ENCODE measurements around the gene KIAA0232.

Gene KIAA0232

GRCh38 chr4:6851431-6851830 lies 68.9 kb downstream of the KIAA0232 start:
- FAIRE-seq, result no peak

GRCh38 chr4:6851962-6852361 lies 69.4 kb downstream of the KIAA0232 start:
- FAIRE-seq, result no peak

GRCh38 chr4:6852582-6852981 lies 70.1 kb downstream of the KIAA0232 start:
- no peak for FAIRE-seq

GRCh38 chr4:6854098-6854744 lies 71.7 kb downstream of the KIAA0232 start:
- no peak for FAIRE-seq

GRCh38 chr4:6855692-6856297 lies 73.3 kb downstream of the KIAA0232 start:
- no peak for FAIRE-seq

GRCh38 chr4:6856391-6856790 lies 73.9 kb downstream of the KIAA0232 start:
- no peak for FAIRE-seq

- FAIRE-seq, result no peak
These were observed 74.7 kb downstream of the KIAA0232 start for GRCh38 chr4:6857009-6857882.

- FAIRE-seq, result no peak
These were observed 76.5 kb downstream of the KIAA0232 start for GRCh38 chr4:6858997-6859396.

GRCh38 chr4:6859543-6859942 lies 77.0 kb downstream of the KIAA0232 start:
- FAIRE-seq, result no peak

GRCh38 chr4:6868386-6868785 lies 85.9 kb downstream of the KIAA0232 start:
- no peak for FAIRE-seq

- FAIRE-seq, result no peak
These were observed 87.4 kb downstream of the KIAA0232 start for GRCh38 chr4:6869944-6870343.

GRCh38 chr4:6873291-6873690 lies 90.8 kb downstream of the KIAA0232 start:
- FAIRE-seq, result no peak

GRCh38 chr4:6873792-6874461 lies 91.4 kb downstream of the KIAA0232 start:
- FAIRE-seq, result no peak

GRCh38 chr4:6874981-6875380 lies 92.5 kb downstream of the KIAA0232 start:
- no peak for FAIRE-seq

- FAIRE-seq, result no peak
These were observed 92.9 kb downstream of the KIAA0232 start for GRCh38 chr4:6875431-6875831.

GRCh38 chr4:6876440-6876839 lies 93.9 kb downstream of the KIAA0232 start:
- FAIRE-seq, result no peak

GRCh38 chr4:6877067-6877466 lies 94.5 kb downstream of the KIAA0232 start:
- FAIRE-seq, result no peak

- FAIRE-seq, result no peak
These were observed 96.0 kb downstream of the KIAA0232 start for GRCh38 chr4:6878451-6879059.

- no peak for FAIRE-seq
These were observed 98.2 kb downstream of the KIAA0232 start for GRCh38 chr4:6880691-6881090.

- FAIRE-seq, result no peak
These were observed 99.4 kb downstream of the KIAA0232 start for GRCh38 chr4:6881908-6882307.

- FAIRE-seq, result no peak
These were observed 101.9 kb downstream of the KIAA0232 start for GRCh38 chr4:6884341-6884870.

GRCh38 chr4:6885953-6886557 lies 103.5 kb downstream of the KIAA0232 start:
- FAIRE-seq, result no peak
